ENCODE data around the gene IFITM1.
"Not testable (repeated sequence)": the region's sequence is repeated elsewhere in the genome, so short reads cannot be mapped to it uniquely, and the experiment has no call there.

IFITM1 gene

GRCh38 chr11:309979-310572 is 3.8 kb upstream of the IFITM1 start:
- not testable (repeated sequence) for ATAC-seq

GRCh38 chr11:311013-311748 is 2.7 kb upstream of the IFITM1 start:
- peak; percentile 21 to 25 for ATAC-seq

- no peak for ATAC-seq
Observed at GRCh38 chr11:312092-312816, 1.6 kb upstream of the IFITM1 start.

GRCh38 chr11:313304-313786 is 495 bp upstream of the IFITM1 start:
- ATAC-seq, result no peak

GRCh38 chr11:314554-314875 is 675 bp downstream of the IFITM1 start:
- ATAC-seq, result peak in 1 of 2 donors; percentile 2

- ATAC-seq, result peak in 1 of 2 donors; percentile 7
Observed at GRCh38 chr11:315051-315481, 1.2 kb downstream of the IFITM1 start.

- ATAC-seq, result no peak
Observed at GRCh38 chr11:315516-315994, 1.7 kb downstream of the IFITM1 start.

- ATAC-seq, result no peak
Observed at GRCh38 chr11:316031-316701, 2.3 kb downstream of the IFITM1 start.

GRCh38 chr11:316891-317301 is 3.1 kb downstream of the IFITM1 start:
- no peak for ATAC-seq

GRCh38 chr11:317668-318404 is 4.0 kb downstream of the IFITM1 start:
- peak in 1 of 2 donors; percentile 15 for ATAC-seq

- ATAC-seq, result peak; percentile 29 to 33
Observed at GRCh38 chr11:318405-319120, 4.7 kb downstream of the IFITM1 start.

GRCh38 chr11:319121-319887 is 5.5 kb downstream of the IFITM1 start:
- not testable (repeated sequence) for ATAC-seq

- ATAC-seq, result not testable (repeated sequence)
Observed at GRCh38 chr11:319888-320273, 6.0 kb downstream of the IFITM1 start.

- no peak for ATAC-seq
Observed at GRCh38 chr11:324156-324555, 10.3 kb downstream of the IFITM1 start.

- not testable (repeated sequence) for ATAC-seq
Observed at GRCh38 chr11:324593-325517, 11.0 kb downstream of the IFITM1 start.

- ATAC-seq, result no peak
Observed at GRCh38 chr11:325796-326591, 12.2 kb downstream of the IFITM1 start.

GRCh38 chr11:326592-326841 is 12.7 kb downstream of the IFITM1 start:
- peak in 1 of 2 donors; percentile 11 for ATAC-seq

GRCh38 chr11:326842-327580 is 13.2 kb downstream of the IFITM1 start:
- ATAC-seq, result peak; percentile 22 to 31
